Naive thymus-derived CD8-positive, alpha-beta T cell (primary cell): ENCODE measurements around the gene SMCO4. TPM values are rescaled to one million over a fixed set of nuclear protein-coding genes. Genes with fewer than 3 reads are reported as not detected.
"Not testable (repeated sequence)": the region's sequence is repeated elsewhere in the genome, so short reads cannot be mapped to it uniquely, and the experiment has no call there.

Source experiments
- ATAC-seq, 2 donors: fragments of 150-1000 bp; cut with Tn5 transposase in 1 of 2; sonication (Bioruptor Pico), chemical (Tn5 transposase) in 1 of 2; 1 replicate in 1 of 2; 2 replicates in 1 of 2; pipeline ENCODE4 v1.10.0; 2021; ENCODE audit warnings: mild to moderate bottlenecking in 2 of 2, moderate library complexity in 2 of 2
- POLR2A ChIA-PET: fragments of 350-600 bp; sonication (Branson Sonifier 250); formaldehyde crosslinking; loops from one replicate; lab custom pipeline; 2021; ENCODE audit warnings: antibody characterized with exemption; lab: Charles Lee
- DNase-seq, 10 donors: peaks; one replicate each; pipeline versions ENCODE4 v3.0.0 to v3.0.0-alpha.2; 2020 to 2022
- H3K27ac Mint-ChIP-seq, 10 donors: one replicate each; pipeline ENCODE4 v1.8.0; 2020 to 2022; ENCODE audit warnings: mild to moderate bottlenecking in 10 of 10, mixed read lengths in 10 of 10, moderate library complexity in 4 of 10, inconsistent platforms in 1 of 10
- H3K27me3 Mint-ChIP-seq, 5 donors: one replicate each; pipeline ENCODE4 v1.8.0; 2021 to 2022; ENCODE audit warnings: mixed read lengths in 5 of 5
- H3K36me3 Mint-ChIP-seq, 3 donors: one replicate each; pipeline ENCODE4 v1.8.0; 2020 to 2022; ENCODE audit warnings: mixed read lengths in 3 of 3, mild to moderate bottlenecking in 2 of 3, inconsistent platforms in 1 of 3
- H3K4me1 Mint-ChIP-seq, 4 donors: one replicate each; pipeline ENCODE4 v1.8.0; 2021 to 2022; ENCODE audit warnings: mixed read lengths in 4 of 4
- H3K4me3 Mint-ChIP-seq, 10 donors: one replicate each; pipeline ENCODE4 v1.8.0; 2020 to 2022; ENCODE audit warnings: mild to moderate bottlenecking in 10 of 10, mixed read lengths in 10 of 10, moderate library complexity in 6 of 10, inconsistent platforms in 1 of 10
- H3K9me3 Mint-ChIP-seq, 9 donors: one replicate each; pipeline ENCODE4 v1.8.0; 2020 to 2022; ENCODE audit warnings: mixed read lengths in 9 of 9, mild to moderate bottlenecking in 3 of 9, inconsistent platforms in 1 of 9, moderate library complexity in 1 of 9
- polyA plus RNA-seq, 3 donors: library from polyadenylated mRNA; unstranded; fragments of 300-500 nt; fragmentation: Illumina TruSeq; gene quantifications; one replicate each; pipeline ENCODE4 v1.2.3, GENCODE V29; 2021
- total RNA-seq, 8 experiments: library from RNA in 2 of 8; stranded (reverse) in 2 of 8; gene quantifications; one replicate each; pipeline ENCODE4 v1.2.3 and lab custom pipeline; 2021 to 2026

SMCO4 gene
- total and polyA plus RNA-seq, 5 experiments from 2014 or later: 0.99 to 1.8 (median 0.99) TPM; not detected in 2

DNA sequence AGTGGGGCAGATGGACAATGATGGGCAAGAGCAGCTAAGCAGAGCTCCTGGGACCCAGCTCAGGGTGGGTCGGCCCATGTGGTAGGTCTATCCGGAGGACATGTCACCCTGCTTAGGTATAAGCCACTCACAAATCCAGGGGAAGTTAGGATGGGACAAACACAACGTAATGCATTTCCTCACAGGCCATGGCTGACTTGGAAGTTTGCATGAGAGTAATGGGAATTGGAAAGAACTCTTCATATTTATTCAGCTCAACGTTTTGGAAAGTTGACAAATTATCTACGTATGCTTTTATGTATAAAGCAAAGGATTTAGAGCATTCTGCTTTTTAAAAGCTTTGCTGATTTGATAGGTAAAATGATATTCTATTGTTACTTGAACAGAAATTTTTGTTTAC is 74.9 kb downstream of the SMCO4 start:
- Mint-ChIP-seq H3K36me3 (no peaks in the 10 kb centered on the region), H3K27ac (no peak overlapping the region), H3K4me1 (no peaks in the 10 kb centered on the region), H3K27me3 (peaks cover 0 to 8% (median 0%) of the 10 kb centered on the region in 5 donors), H3K9me3 (no peaks in the 10 kb centered on the region), H3K4me3 (no peak overlapping the region)
- POLR2A ChIA-PET: no interaction called here
- no peak for DNase-seq
- no peak for ATAC-seq

DNA sequence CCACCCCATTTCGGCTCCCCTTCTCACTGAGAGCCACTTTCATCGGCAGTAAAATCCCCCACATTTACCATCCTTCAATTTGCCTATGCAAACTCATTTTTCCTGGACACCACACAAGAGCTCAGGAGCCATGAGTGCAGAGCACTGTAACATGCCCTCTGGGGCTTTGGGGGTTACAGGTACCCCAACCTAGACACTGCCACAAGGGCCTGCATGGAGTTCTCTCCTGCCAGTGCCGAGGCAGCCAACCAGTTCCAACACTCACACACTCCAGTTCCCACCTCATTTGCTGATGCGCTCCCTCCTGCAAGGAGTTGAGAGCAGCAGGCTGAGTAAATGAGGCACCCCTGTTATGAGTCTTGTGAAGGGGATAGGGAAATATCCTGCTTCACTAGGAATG is 76.1 kb downstream of the SMCO4 start:
- ATAC-seq: no peak
- Mint-ChIP-seq H3K4me3 (no peak overlapping the region), H3K36me3 (no peaks in the 10 kb centered on the region), H3K4me1 (no peaks in the 10 kb centered on the region), H3K27ac (no peak overlapping the region), H3K27me3 (peaks cover 0 to 8% (median 0%) of the 10 kb centered on the region in 5 donors), H3K9me3 (peaks cover 0 to 3% (median 0%) of the 10 kb centered on the region in 9 donors)
- no peak for DNase-seq
- POLR2A ChIA-PET: no interaction called here

DNA sequence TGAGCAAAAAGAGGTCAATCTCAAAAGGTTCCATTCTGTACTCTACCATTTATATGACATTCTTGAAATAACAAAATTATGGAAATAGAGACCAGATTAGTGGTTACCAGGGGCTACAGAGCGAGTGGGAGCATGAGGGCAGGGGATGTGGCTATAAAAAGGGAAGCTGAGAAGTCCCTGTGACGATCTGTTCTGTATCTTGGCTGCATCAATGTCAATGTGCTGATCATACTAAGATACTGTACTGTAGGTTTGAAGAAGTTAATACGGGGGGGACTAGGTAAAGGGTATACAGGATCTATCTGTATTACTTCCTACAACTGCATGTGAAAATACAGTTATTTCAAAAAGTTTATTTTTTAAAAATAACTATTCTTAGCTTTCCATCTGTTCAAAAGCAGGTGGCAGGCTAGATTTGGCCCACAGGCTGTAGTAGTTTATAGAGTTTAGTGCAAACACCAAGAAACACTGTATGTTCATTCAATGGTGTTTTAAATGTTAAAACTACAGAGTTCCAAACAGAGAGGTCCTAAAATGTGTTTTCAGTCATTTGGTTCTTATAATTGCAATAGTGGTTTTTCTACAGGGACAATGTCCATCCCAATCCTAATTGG is 78.2 kb downstream of the SMCO4 start:
- Mint-ChIP-seq H3K9me3 (peaks cover 0 to 3% (median 0%) of the 10 kb centered on the region in 9 donors), H3K36me3 (no peaks in the 10 kb centered on the region), H3K27me3 (peaks cover 0 to 8% (median 0%) of the 10 kb centered on the region in 5 donors), H3K4me1 (no peaks in the 10 kb centered on the region), H3K4me3 (no peak overlapping the region), H3K27ac (no peak overlapping the region)
- ATAC-seq: no peak
- POLR2A ChIA-PET: no interaction called here
- no peak for DNase-seq

DNA sequence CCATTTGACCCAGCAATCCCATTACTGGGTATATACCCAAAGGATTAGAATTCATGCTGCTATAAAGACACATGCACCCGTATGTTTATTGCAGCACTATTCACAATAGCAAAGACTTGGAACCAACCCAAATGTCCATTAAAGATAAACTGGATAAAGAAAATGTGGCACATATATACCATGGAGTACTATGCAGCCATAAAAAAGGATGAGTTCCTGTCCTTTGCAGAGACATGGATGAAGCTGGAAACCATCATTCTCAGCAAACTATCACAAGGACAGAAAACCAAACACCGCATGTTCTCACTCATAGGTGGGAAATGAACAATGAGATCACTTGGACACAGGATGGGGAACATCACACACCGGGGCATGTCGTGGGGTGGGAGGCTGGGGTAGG is 79.5 kb downstream of the SMCO4 start:
- H3K9me3 Mint-ChIP-seq, POLR2A ChIA-PET, H3K27me3 Mint-ChIP-seq, H3K4me3 Mint-ChIP-seq, H3K27ac Mint-ChIP-seq, DNase-seq, H3K36me3 Mint-ChIP-seq, ATAC-seq, H3K4me1 Mint-ChIP-seq: not testable (repeated sequence)

DNA sequence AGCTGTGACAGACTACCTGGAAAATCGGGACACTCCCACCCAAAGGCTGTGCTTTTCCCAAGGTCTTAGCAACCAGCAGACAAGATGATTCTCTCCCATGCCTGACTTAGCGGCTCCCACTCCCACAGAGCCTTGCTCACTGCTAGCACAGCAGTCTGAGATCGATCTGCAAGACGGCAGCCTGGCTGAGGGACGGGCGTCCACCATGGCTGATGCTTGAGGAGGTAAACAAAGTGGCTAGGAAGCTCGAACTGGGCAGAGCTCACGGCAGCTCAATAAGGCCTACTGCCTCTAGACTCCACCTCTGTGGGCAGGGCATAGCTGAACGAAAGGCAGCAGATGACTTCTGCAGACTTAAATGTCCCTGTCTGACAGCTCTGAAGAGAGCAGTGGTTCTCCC is 84.9 kb downstream of the SMCO4 start:
- Mint-ChIP-seq H3K27ac (no peak overlapping the region), H3K27me3 (peaks cover 0 to 15% (median 4%) of the 10 kb centered on the region in 5 donors), H3K9me3 (peaks cover 0 to 3% (median 0%) of the 10 kb centered on the region in 9 donors), H3K4me1 (no peaks in the 10 kb centered on the region), H3K4me3 (no peak overlapping the region), H3K36me3 (no peaks in the 10 kb centered on the region)
- DNase-seq: no peak
- ATAC-seq: no peak
- POLR2A ChIA-PET: no interaction called here

DNA sequence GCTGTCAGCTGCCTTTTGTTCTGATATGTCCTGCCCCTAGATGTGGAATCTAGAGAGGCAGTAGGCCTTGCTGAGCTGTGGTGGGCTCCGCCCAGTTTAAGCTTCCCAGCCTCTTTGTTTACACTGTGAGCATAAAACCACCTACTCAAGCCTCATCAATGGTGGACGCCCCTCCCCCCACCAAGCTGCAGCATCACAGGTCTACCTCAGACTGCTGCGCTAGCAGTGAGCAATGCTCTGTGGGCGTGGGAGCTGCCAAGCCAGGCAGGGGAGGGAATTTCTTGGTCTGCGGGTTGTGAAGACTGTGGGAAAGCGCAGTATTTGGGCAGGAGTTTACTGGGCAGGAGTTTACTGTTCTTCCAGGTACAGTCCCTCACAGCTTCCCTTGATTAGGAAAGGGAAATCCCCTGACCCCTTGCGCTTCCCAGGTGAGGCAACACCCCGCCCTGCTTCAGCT is 98.5 kb downstream of the SMCO4 start:
- H3K4me3 Mint-ChIP-seq: no peak overlapping the region
- peaks cover 4 to 24% (median 12%) of the 10 kb centered on the region in 5 donors for H3K27me3 Mint-ChIP-seq
- DNase-seq (peak in 1 of 10 donors; percentile 2), ATAC-seq (no peak)
- no peaks in the 10 kb centered on the region for H3K4me1 Mint-ChIP-seq
- POLR2A ChIA-PET: no interaction called here
- H3K36me3 Mint-ChIP-seq: peaks cover 0 to 5% (median 0%) of the 10 kb centered on the region in 3 donors
- peaks cover 0 to 13% (median 7%) of the 10 kb centered on the region in 9 donors for H3K9me3 Mint-ChIP-seq
- H3K27ac Mint-ChIP-seq: no peak overlapping the region

DNA sequence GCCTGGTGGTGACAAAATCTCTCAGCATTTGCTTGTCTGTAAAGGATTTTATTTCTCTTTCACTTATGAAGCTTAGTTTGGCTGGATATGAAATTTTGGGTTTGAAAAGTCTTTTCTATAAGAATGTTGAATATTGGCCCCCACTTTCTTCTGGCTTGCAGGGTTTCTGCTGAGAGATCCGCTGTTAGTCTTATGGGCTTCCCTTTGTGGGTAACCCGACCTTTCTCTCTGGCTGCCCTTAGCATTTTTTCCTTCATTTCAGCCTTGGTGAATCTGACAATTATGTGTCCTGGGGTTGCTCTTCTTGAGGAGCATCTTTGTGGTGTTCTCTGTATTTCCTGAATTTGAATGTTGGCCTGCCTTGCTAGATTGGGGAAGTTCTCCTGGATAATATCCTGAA is 100.0 kb downstream of the SMCO4 start:
- ATAC-seq, POLR2A ChIA-PET: not testable (repeated sequence)
- H3K27me3 Mint-ChIP-seq: peaks cover 4 to 24% (median 10%) of the 10 kb centered on the region in 5 donors

DNA sequence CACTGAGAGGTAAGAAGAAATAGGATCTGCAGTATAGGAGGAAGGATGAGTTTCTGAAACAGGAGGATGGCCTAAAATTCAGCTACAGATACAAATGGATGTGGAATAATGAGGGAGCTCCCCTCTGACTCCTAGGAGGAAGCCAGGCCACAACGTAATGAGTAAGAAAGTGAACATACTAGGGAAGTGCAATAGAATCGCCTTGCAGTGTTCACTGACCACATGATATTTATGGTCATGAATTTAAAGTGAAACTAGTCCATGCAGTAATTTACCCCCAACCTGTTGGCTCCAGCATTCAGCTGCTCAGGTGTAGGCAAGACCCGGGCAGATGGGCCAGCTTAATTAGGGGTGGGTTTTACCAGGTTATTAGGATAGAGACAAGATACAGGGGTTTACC is 110.9 kb downstream of the SMCO4 start:
- Mint-ChIP-seq H3K4me3 (no peak overlapping the region), H3K27me3 (peaks cover 0 to 3% (median 1%) of the 10 kb centered on the region in 5 donors), H3K4me1 (no peaks in the 10 kb centered on the region), H3K36me3 (no peaks in the 10 kb centered on the region), H3K9me3 (peaks cover 0 to 3% (median 0%) of the 10 kb centered on the region in 9 donors), H3K27ac (no peak overlapping the region)
- POLR2A ChIA-PET: no interaction called here
- no peak for DNase-seq
- ATAC-seq: no peak

More for the DNA sequence above, 100.0 kb downstream of the SMCO4 start:
- H3K9me3 Mint-ChIP-seq: peaks cover 0 to 13% (median 7%) of the 10 kb centered on the region in 9 donors
- not testable (repeated sequence) for H3K4me1 Mint-ChIP-seq, H3K36me3 Mint-ChIP-seq, H3K27ac Mint-ChIP-seq, H3K4me3 Mint-ChIP-seq, DNase-seq

Other genes with a start within 250 kb of the SMCO4 start
- not detected for gene DEUP1, start 212.6 kb downstream of the SMCO4 start, total RNA-seq
- not detected for gene DEUP1, start 212.6 kb downstream of the SMCO4 start, polyA plus RNA-seq
- gene CEP295, start 118.3 kb upstream of the SMCO4 start, total RNA-seq: 10 to 100 TPM; 14.9 to 17.8 TPM
- gene CEP295, start 118.3 kb upstream of the SMCO4 start, polyA plus RNA-seq: 1 to 10 TPM; 1.1 to 2.0 (median 1.9) TPM
- gene TAF1D, start 198.1 kb upstream of the SMCO4 start, total RNA-seq: 100 to 1,000 TPM; 210 to 215 TPM
- gene TAF1D, start 198.1 kb upstream of the SMCO4 start, polyA plus RNA-seq: 10 to 100 TPM; 22.3 to 25.3 (median 22.4) TPM
- gene C11orf54, start 198.3 kb upstream of the SMCO4 start, total RNA-seq: 10 to 100 TPM; 45.9 to 49.2 TPM
- gene C11orf54, start 198.3 kb upstream of the SMCO4 start, polyA plus RNA-seq: 10 to 100 TPM; 18.7 to 21.6 (median 19.4) TPM
- 10 to 100 TPM; 61.7 to 62.2 TPM for gene MED17, start 240.9 kb upstream of the SMCO4 start, total RNA-seq
- 10 to 100 TPM in 2 of 3 donors, 1 to 10 TPM in 1; 7.7 to 20.0 (median 17.1) TPM for gene MED17, start 240.9 kb upstream of the SMCO4 start, polyA plus RNA-seq